ENCODE results near the gene KLC4.

DNA sequence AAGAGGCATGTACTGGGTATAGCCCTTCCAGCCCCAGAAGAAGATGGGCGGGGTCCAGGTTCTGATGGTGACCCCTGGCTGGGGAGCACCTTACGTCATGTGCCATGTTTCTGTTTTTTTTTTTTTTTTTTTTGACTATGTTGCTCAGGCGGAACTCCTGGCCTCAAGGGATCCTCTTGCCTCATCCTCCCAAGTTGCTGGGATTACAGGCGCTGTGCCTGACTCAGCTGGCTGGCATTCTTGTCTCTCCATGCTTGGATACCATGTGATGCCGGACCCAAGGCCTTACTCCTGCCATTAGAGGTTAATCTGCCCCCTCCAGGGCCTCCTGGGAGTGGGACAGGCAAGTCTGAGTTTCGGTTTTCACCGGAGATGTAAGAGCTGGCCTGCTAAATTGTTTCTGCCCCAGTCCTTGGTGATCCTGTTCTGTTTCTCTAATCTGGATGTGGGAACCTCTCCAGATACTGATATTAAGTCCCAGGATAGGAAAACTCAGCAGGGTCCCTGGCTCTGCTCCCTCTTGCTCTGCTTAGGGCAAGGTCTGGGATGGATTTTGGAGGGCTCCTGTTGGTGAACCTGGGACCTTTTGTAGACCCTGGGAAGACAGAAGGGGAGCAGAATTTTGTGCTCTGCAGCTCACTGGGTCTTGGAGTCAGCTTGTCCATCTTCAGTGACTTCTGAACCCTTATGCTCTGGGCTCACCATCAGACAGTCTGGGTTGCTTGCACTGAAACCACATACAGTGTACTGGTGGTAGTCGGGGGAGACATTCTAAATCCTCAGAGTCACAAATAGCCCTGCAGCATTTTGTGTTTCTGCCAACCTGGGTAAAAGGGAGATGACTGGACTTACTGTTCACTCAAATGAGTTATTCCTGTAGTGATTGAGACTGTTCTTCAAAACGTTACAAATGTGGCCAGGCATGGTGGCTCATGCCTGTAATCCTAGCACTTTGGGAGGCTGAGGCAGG is 61.8 kb downstream of the KLC4 start:
- TF ChIP-seq, protein P1, sequence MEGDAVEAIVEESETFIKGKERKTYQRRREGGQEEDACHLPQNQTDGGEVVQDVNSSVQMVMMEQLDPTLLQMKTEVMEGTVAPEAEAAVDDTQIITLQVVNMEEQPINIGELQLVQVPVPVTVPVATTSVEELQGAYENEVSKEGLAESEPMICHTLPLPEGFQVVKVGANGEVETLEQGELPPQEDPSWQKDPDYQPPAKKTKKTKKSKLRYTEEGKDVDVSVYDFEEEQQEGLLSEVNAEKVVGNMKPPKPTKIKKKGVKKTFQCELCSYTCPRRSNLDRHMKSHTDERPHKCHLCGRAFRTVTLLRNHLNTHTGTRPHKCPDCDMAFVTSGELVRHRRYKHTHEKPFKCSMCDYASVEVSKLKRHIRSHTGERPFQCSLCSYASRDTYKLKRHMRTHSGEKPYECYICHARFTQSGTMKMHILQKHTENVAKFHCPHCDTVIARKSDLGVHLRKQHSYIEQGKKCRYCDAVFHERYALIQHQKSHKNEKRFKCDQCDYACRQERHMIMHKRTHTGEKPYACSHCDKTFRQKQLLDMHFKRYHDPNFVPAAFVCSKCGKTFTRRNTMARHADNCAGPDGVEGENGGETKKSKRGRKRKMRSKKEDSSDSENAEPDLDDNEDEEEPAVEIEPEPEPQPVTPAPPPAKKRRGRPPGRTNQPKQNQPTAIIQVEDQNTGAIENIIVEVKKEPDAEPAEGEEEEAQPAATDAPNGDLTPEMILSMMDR (conservative IDR thresholded peaks at IDR 0.05; ENCODE audit: low read length): no peak
- no peak for TF ChIP-seq EZH2phosphoT487 (IDR thresholded peaks at IDR 0.05; ENCODE audit: borderline replicate concordance, low read depth, low read length)

All from OCI-LY7 (cell line).